DMS53 treated with DMSO at 0.1 percent for 48 hours (cell line): ENCODE measurements around the gene CELF4.

Experiments used
- DNase-seq: peaks from one replicate; lab custom pipeline; 2025; ENCODE audit not compliant: unreplicated experiment; lab: John Stamatoyannopoulos, UW

CELF4 gene

GRCh38 chr18:37565101-37565976 is at the start of gene CELF4:
Gene CELF4, minus strand, starts transcription at chr18:37565798.
- peak; percentile 71 for DNase-seq

- DNase-seq = no peak
Measured at GRCh38 chr18:37613253-37613565, 47.6 kb upstream of the CELF4 start.

- DNase-seq = no peak
Measured at GRCh38 chr18:37612524-37613252, 47.1 kb upstream of the CELF4 start.

GRCh38 chr18:37611614-37612279 is 46.1 kb upstream of the CELF4 start:
- no peak for DNase-seq

- no peak for DNase-seq
Measured at GRCh38 chr18:37608876-37609275, 43.3 kb upstream of the CELF4 start.

- no peak for DNase-seq
Measured at GRCh38 chr18:37607281-37607680, 41.7 kb upstream of the CELF4 start.

GRCh38 chr18:37604032-37604431 is 38.4 kb upstream of the CELF4 start:
- DNase-seq = no peak

GRCh38 chr18:37598966-37599896 is 33.6 kb upstream of the CELF4 start:
- DNase-seq = no peak

GRCh38 chr18:37598396-37598795 is 32.8 kb upstream of the CELF4 start:
- DNase-seq = no peak

GRCh38 chr18:37590346-37590745 is 24.7 kb upstream of the CELF4 start:
- no peak for DNase-seq

- DNase-seq = no peak
Measured at GRCh38 chr18:37588289-37588688, 22.7 kb upstream of the CELF4 start.

GRCh38 chr18:37586656-37587225 is 21.1 kb upstream of the CELF4 start:
- no peak for DNase-seq

- no peak for DNase-seq
Measured at GRCh38 chr18:37584952-37585695, 19.5 kb upstream of the CELF4 start.

- DNase-seq = no peak
Measured at GRCh38 chr18:37584217-37584616, 18.6 kb upstream of the CELF4 start.

- no peak for DNase-seq
Measured at GRCh38 chr18:37582261-37582660, 16.7 kb upstream of the CELF4 start.

GRCh38 chr18:37578886-37579513 is 13.4 kb upstream of the CELF4 start:
- DNase-seq = peak; percentile 58

GRCh38 chr18:37578182-37578678 is 12.6 kb upstream of the CELF4 start:
- no peak for DNase-seq

- no peak for DNase-seq
Measured at GRCh38 chr18:37577051-37577611, 11.5 kb upstream of the CELF4 start.

- no peak for DNase-seq
Measured at GRCh38 chr18:37575646-37576045, 10.0 kb upstream of the CELF4 start.
